OCI-LY3 (cell line): Measurements from ENCODE around the gene CIITA.

ENCODE experiments used
- EZH2phosphoT487 ChIP-seq: fragments of 200-600 bp; shearing (Covaris generic); IDR thresholded peaks from 2 replicates; pipeline ENCODE4 v1.6.1; 2018; ENCODE audit warnings: antibody characterized with exemption, mixed run types, low read depth
- TF ChIP-seq, protein P1 (sequence below): fragments of 200-600, 300-600 bp; sonication (generic); IDR thresholded peaks from 2 replicates; pipeline ENCODE4 v1.5.1; 2014; ENCODE audit warnings: antibody characterized with exemption, low read length, low read depth

DNA sequence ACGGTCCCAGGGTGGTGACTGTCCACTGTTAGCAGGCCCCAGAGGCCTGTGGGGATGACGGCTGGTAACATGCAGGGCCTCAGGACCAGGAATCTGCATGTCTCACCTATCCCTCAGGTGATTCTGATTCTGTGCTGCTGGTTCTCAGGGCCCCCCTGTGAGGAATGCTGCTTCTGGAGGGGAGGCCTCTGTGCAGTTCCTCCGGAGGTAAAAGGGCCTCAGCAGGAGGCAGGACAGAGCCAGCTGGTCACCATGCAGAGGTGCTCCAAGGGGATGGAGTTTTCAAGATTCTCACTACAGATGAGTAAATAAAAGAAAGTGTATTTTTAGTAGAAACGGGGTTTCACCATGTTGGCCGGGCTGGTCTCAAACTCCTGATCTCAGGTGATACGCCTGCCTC is 101.1 kb downstream of the CIITA start:
- TF ChIP-seq, protein P1, sequence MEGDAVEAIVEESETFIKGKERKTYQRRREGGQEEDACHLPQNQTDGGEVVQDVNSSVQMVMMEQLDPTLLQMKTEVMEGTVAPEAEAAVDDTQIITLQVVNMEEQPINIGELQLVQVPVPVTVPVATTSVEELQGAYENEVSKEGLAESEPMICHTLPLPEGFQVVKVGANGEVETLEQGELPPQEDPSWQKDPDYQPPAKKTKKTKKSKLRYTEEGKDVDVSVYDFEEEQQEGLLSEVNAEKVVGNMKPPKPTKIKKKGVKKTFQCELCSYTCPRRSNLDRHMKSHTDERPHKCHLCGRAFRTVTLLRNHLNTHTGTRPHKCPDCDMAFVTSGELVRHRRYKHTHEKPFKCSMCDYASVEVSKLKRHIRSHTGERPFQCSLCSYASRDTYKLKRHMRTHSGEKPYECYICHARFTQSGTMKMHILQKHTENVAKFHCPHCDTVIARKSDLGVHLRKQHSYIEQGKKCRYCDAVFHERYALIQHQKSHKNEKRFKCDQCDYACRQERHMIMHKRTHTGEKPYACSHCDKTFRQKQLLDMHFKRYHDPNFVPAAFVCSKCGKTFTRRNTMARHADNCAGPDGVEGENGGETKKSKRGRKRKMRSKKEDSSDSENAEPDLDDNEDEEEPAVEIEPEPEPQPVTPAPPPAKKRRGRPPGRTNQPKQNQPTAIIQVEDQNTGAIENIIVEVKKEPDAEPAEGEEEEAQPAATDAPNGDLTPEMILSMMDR = no peak
- TF ChIP-seq EZH2phosphoT487 = no peak
